Measurements from ENCODE around the gene MRPL12. TPM values are rescaled to one million over a fixed set of nuclear protein-coding genes. Genes with fewer than 3 reads are reported as not detected.

MRPL12 gene
- total RNA-seq, 2 donors from 2014 or later = 17.1 to 45.8 TPM

GRCh38 chr17:81726004-81726403 lies 22.8 kb downstream of the MRPL12 start:
- Histone ChIP-seq H3K27me3 (no peaks in the 10 kb centered on the region), H3K27ac (peak overlapping the region in 1 of 4 donors; percentile 25), H3K4me1 (peaks cover 57% of the 10 kb centered on the region), H3K9me3 (no peaks in the 10 kb centered on the region), H3K4me3 (no peak overlapping the region), H3K36me3 (replicated peaks in 1 of 2; ENCODE audit: insufficient read depth in 1 of 2, low read depth in 2 of 2) (no peaks in the 10 kb centered on the region)
- intact Hi-C loops (cut with DNase I) = no loop called here
- TF ChIP-seq POLR2A (IDR thresholded peaks at IDR 0.05) = no peak
- TF ChIP-seq, protein P1, sequence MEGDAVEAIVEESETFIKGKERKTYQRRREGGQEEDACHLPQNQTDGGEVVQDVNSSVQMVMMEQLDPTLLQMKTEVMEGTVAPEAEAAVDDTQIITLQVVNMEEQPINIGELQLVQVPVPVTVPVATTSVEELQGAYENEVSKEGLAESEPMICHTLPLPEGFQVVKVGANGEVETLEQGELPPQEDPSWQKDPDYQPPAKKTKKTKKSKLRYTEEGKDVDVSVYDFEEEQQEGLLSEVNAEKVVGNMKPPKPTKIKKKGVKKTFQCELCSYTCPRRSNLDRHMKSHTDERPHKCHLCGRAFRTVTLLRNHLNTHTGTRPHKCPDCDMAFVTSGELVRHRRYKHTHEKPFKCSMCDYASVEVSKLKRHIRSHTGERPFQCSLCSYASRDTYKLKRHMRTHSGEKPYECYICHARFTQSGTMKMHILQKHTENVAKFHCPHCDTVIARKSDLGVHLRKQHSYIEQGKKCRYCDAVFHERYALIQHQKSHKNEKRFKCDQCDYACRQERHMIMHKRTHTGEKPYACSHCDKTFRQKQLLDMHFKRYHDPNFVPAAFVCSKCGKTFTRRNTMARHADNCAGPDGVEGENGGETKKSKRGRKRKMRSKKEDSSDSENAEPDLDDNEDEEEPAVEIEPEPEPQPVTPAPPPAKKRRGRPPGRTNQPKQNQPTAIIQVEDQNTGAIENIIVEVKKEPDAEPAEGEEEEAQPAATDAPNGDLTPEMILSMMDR (IDR thresholded peaks at IDR 0.05) = no peak
- 31 to 32% methylated on average over 8 to 9 of the region's 9 CpGs for WGBS, 2 donors
- ATAC-seq = peak; percentile 29
- peak; percentile 65 to 87 (median 79) for DNase-seq

GRCh38 chr17:81727324-81728031 lies 24.3 kb downstream of the MRPL12 start:
- Histone ChIP-seq H3K27ac (peak overlapping the region in 2 of 4 donors; percentile 24 to 31), H3K4me3 (no peak overlapping the region), H3K9me3 (no peaks in the 10 kb centered on the region), H3K36me3 (replicated peaks in 1 of 2; ENCODE audit: insufficient read depth in 1 of 2, low read depth in 2 of 2) (no peaks in the 10 kb centered on the region), H3K27me3 (no peaks in the 10 kb centered on the region), H3K4me1 (peaks cover 47% of the 10 kb centered on the region)
- 32 to 59% methylated on average over 23 of the region's 23 CpGs for WGBS, 2 donors
- ATAC-seq (peak; percentile 28), DNase-seq (peak; percentile 50 to 85 (median 67))
- intact Hi-C loops (cut with DNase I) = no loop called here
- TF ChIP-seq, protein P1 (IDR thresholded peaks at IDR 0.05) = peak in 1 of 7 experiments; percentile 10
- TF ChIP-seq POLR2A (IDR thresholded peaks at IDR 0.05) = no peak

DNA sequence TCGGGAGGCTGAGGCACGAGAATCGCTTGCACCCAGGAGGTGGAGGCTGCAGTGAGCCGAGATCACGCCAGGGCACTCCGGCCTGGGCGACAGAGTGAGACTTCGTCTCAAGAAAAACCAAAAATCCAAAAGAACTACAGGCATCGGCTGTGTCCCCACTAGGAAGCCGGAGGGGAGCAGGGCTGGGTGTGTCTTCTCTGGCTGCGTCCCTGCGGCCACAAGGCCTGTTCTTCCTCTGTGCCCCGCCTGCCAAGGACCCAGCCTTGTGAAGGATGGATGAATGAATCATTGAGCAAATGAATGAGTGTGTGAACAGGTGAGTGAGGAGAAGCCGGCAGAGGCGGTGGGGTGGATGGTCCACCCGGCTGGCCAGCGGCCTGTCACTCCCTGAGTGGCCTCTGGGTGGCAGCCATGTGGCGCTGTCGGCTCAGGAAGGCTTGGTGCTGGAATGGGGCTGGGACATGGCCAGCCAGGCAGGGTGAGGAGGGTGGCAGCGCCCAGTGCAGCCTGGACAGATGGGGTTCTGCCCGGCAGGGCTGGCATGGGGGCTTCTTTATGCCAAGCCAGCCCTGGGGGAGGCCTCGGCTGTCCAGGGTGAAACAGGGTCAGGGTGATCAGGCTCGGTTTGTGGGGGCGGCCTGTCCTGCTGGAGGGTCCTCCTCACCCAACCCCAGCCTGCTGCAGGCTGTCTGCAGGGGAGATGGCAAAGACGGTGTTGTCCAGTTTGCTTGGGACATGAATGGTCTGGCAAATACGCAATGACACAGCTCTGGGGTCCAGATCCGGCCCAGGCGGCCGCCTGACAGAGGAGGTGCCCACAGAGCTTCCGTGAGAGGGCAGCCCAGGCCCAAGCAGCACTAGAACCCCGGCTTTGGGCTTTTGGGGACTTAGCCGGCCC lies 30.6 kb downstream of the MRPL12 start:
- Histone ChIP-seq H3K27me3 (no peaks in the 10 kb centered on the region), H3K36me3 (replicated peaks in 1 of 2; ENCODE audit: insufficient read depth in 1 of 2, low read depth in 2 of 2) (no peaks in the 10 kb centered on the region), H3K27ac (no peak overlapping the region), H3K9me3 (no peaks in the 10 kb centered on the region), H3K4me1 (peaks cover 28% of the 10 kb centered on the region), H3K4me3 (no peak overlapping the region)
- no peak for TF ChIP-seq POLR2A (IDR thresholded peaks at IDR 0.05)
- TF ChIP-seq, protein P1 (IDR thresholded peaks at IDR 0.05) = peak; percentile 79 to 97 (median 95)
- DNase-seq (peak; percentile 87 to 91 (median 90)), ATAC-seq (peak; percentile 95)
- intact Hi-C loops (cut with DNase I) = no loop called here
- 21 to 28% methylated on average over 23 to 30 of the region's 32 CpGs for WGBS, 2 donors

GRCh38 chr17:81734405-81735263 lies 31.5 kb downstream of the MRPL12 start:
- WGBS, 2 donors = 58 to 61% methylated on average over 11 to 30 of the region's 35 CpGs
- intact Hi-C loops (cut with DNase I) = no loop called here
- Histone ChIP-seq H3K4me1 (peaks cover 28% of the 10 kb centered on the region), H3K4me3 (no peak overlapping the region), H3K9me3 (no peaks in the 10 kb centered on the region), H3K27me3 (no peaks in the 10 kb centered on the region), H3K27ac (no peak overlapping the region), H3K36me3 (replicated peaks in 1 of 2; ENCODE audit: insufficient read depth in 1 of 2, low read depth in 2 of 2) (no peaks in the 10 kb centered on the region)
- TF ChIP-seq, protein P1 (IDR thresholded peaks at IDR 0.05) = no peak
- no peak for TF ChIP-seq POLR2A (IDR thresholded peaks at IDR 0.05)
- ATAC-seq = no peak
- DNase-seq = peak in 2 of 4 donors; percentile 23 to 30
